Measurements from ENCODE around the gene CRACR2A. TPM values are rescaled to one million over a fixed set of nuclear protein-coding genes. Genes with fewer than 3 reads are reported as not detected.

Gene CRACR2A
- total and polyA plus RNA-seq, 2 of the 8 experiments (the other 6 are each of a cell fraction or from before 2014, with no cell fraction given), result 0.85 to 3.2 TPM

DNA sequence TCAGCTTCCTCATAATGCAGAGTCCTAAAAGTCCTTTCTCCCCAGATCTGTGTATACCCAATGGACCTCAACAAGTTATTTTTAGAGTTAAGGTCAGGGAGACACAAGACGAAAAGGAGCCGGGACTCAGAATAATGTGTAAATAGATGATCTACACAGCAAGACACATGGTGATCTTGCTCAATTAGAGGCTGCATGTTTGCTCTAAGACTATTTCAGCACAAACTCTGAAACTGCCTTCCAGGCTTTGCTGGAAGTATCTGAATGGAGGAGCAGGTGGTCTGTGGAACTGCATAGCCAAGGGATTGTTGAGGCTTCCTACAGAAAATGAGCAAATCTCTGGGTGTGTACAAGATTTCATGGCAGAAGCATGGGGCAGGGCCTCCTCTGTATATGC is 80.8 kb downstream of the CRACR2A start:
- H4K8ac ChIP-seq (ENCODE audit: extremely low read depth, insufficient read depth, low read length), result no peak overlapping the region
- H4K5ac ChIP-seq (ENCODE audit: insufficient read length, low read depth, low read length), result no peak overlapping the region
- H2BK15ac ChIP-seq (ENCODE audit: low read length), result no peak overlapping the region
- H4K91ac ChIP-seq (replicated peaks; ENCODE audit: insufficient read length, low read length), result no peak overlapping the region
- no peak overlapping the region for H2BK12ac ChIP-seq (ENCODE audit: low read depth, low read length)
- ChIA-PET POLR2A (ENCODE audit: partially characterized antibody) (interaction anchor here (1.5 kb wide), 1 partner anchor 10 kb away, joined by 3 read pairs; no protein-coding TSS in a partner anchor), CTCF (ENCODE audit: partially characterized antibody) (interaction anchor here (0.8 to 3.7 kb wide), 9 partner anchors 10 to 372 kb away, joined by 3 to 19 read pairs (median 5); no protein-coding TSS in a partner anchor)
- DNase-seq (ENCODE audit: low read depth in 1 of 2, low spot score in 2 of 2) (no peak), FAIRE-seq (no peak)
- no peak overlapping the region for H3K18ac ChIP-seq (ENCODE audit: extremely low read depth, low read length)
- H3K23me2 ChIP-seq (ENCODE audit: low read depth, low read length), result no peaks in the 10 kb centered on the region
- H3K56ac ChIP-seq (replicated peaks; ENCODE audit: insufficient read length, low read depth, low read length), result no peak overlapping the region
- no peaks in the 10 kb centered on the region for H4K20me1 ChIP-seq (replicated peaks in 1 of 2; ENCODE audit: control insufficient read depth in 1 of 2, insufficient read depth in 2 of 2, low read length in 2 of 2)
- no peak overlapping the region for H3K14ac ChIP-seq (ENCODE audit: insufficient read length)
- H3K4me1 ChIP-seq (replicated peaks in 1 of 4; ENCODE audit: control insufficient read depth in 3 of 4, insufficient read depth in 4 of 4, low read length in 3 of 4), result 0 out of 7 replicates have a peak, but pooled peaks cover 0 to 2% (median 0%) of the 10 kb centered on the region in 4 experiments
- 98% methylated on average over 2 of the region's 2 CpGs; no CpG with 5 or more reads in 1 of the 2 experiments for WGBS, 2 experiments (ENCODE audit: extremely low coverage in 1 of 2, insufficient coverage in 1 of 2, insufficient read length in 1 of 2, insufficient replicate concordance in 2 of 2, low coverage in 1 of 2, low lambda C conversion rate in 2 of 2, missing lambda C conversion rate in 1 of 2)
- H3K4ac ChIP-seq (replicated peaks; ENCODE audit: insufficient read length, low read depth, low read length), result no peak overlapping the region
- no peaks in the 10 kb centered on the region for H3K36me3 ChIP-seq (ENCODE audit: control insufficient read depth in 2 of 4, insufficient read depth in 4 of 4, low read length in 3 of 4)
- H3K27me3 ChIP-seq (replicated peaks in 1 of 4; ENCODE audit: control insufficient read depth in 3 of 4, extremely low read depth in 1 of 4, insufficient read depth in 3 of 4, low read length in 3 of 4), result no peaks in the 10 kb centered on the region
- no peak overlapping the region for H2BK5ac ChIP-seq (ENCODE audit: low read depth, low read length)
- H3K27ac ChIP-seq (ENCODE audit: low read depth, low read length), result no peak overlapping the region
- 0 out of 2 replicates have a peak, but pooled peaks cover 2% of the 10 kb centered on the region for H3K79me1 ChIP-seq (ENCODE audit: low read depth, low read length)
- no peak overlapping the region for H3K9ac ChIP-seq (replicated peaks in 1 of 4; ENCODE audit: extremely low read depth in 1 of 4, low read depth in 3 of 4, low read length in 3 of 4)
- no peak overlapping the region for H3K4me2 ChIP-seq (ENCODE audit: insufficient read depth in 1 of 2, low read depth in 2 of 2, low read length in 2 of 2)
- no peak overlapping the region for H3K23ac ChIP-seq (ENCODE audit: insufficient read length)
- no peaks in the 10 kb centered on the region for H3K9me3 ChIP-seq (ENCODE audit: insufficient read depth in 2 of 2, low read depth in 1 of 2, low read length in 1 of 2)
- H3K79me2 ChIP-seq (ENCODE audit: control insufficient read depth in 1 of 2, insufficient read depth in 2 of 2, low read length in 2 of 2), result no peaks in the 10 kb centered on the region
- no peak overlapping the region for H2AK5ac ChIP-seq (ENCODE audit: low read depth, low read length)
- H2BK120ac ChIP-seq (replicated peaks; ENCODE audit: low read depth, low read length), result no peak overlapping the region
- no peak overlapping the region for H2AFZ ChIP-seq (ENCODE audit: low read length)
- no peak overlapping the region for H2BK20ac ChIP-seq (ENCODE audit: low read length)
- no peak overlapping the region for H3K4me3 ChIP-seq (ENCODE audit: extremely low read depth in 1 of 4, insufficient read depth in 2 of 4, low read depth in 3 of 4, low read length in 4 of 4)
- TF ChIP-seq KDM1A (IDR thresholded peaks at IDR 0.05; ENCODE audit: borderline replicate concordance, low read length), result no peak
- no peak for TF ChIP-seq MAFK (IDR thresholded peaks at IDR 0.05; ENCODE audit: low read depth, low read length)
- no peak for TF ChIP-seq HDAC6 (IDR thresholded peaks at IDR 0.05; ENCODE audit: low read depth, low read length)
- TF ChIP-seq SP1 (IDR thresholded peaks at IDR 0.05; ENCODE audit: low read depth, low read length), result no peak
- no peak for TF ChIP-seq TAF7 (optimal IDR thresholded peaks at IDR 0.05; ENCODE audit: borderline replicate concordance, low read depth, low read length)
- no peak for TF ChIP-seq SIRT6 (IDR thresholded peaks at IDR 0.05; ENCODE audit: low read length)
- no peak for TF ChIP-seq CTBP2 (IDR thresholded peaks at IDR 0.05; ENCODE audit: borderline replicate concordance, insufficient read depth, insufficient read length, low read length)
- TF ChIP-seq BRCA1 (IDR thresholded peaks at IDR 0.05; ENCODE audit: low read depth, low read length), result no peak
- TF ChIP-seq, protein P1, sequence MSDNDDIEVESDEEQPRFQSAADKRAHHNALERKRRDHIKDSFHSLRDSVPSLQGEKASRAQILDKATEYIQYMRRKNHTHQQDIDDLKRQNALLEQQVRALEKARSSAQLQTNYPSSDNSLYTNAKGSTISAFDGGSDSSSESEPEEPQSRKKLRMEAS (IDR thresholded peaks at IDR 0.05), result no peak
- TF ChIP-seq, protein P2, sequence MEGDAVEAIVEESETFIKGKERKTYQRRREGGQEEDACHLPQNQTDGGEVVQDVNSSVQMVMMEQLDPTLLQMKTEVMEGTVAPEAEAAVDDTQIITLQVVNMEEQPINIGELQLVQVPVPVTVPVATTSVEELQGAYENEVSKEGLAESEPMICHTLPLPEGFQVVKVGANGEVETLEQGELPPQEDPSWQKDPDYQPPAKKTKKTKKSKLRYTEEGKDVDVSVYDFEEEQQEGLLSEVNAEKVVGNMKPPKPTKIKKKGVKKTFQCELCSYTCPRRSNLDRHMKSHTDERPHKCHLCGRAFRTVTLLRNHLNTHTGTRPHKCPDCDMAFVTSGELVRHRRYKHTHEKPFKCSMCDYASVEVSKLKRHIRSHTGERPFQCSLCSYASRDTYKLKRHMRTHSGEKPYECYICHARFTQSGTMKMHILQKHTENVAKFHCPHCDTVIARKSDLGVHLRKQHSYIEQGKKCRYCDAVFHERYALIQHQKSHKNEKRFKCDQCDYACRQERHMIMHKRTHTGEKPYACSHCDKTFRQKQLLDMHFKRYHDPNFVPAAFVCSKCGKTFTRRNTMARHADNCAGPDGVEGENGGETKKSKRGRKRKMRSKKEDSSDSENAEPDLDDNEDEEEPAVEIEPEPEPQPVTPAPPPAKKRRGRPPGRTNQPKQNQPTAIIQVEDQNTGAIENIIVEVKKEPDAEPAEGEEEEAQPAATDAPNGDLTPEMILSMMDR (IDR thresholded peaks at IDR 0.05; ENCODE audit: control extremely low read depth in 1 of 3, insufficient read depth in 1 of 3, low read depth in 1 of 3, low read length in 3 of 3), result no peak
- no peak for TF ChIP-seq EP300 (IDR thresholded peaks at IDR 0.05; ENCODE audit: borderline replicate concordance in 1 of 2, low read depth in 2 of 2, low read length in 2 of 2)
